HCT116 (cell line): ENCODE measurements around the gene CD69. TPM values are rescaled to one million over a fixed set of nuclear protein-coding genes. Genes with fewer than 3 reads are reported as not detected.

Experiments
- ATAC-seq: fragments of 200-7000 bp; cut with Tn5 transposase; 2 replicates; pipeline ENCODE4 v1.9.1; 2020; ENCODE audit warnings: mild to moderate bottlenecking, moderate library complexity
- BruUV-seq: library from RNA; stranded (reverse); fragments of 400-500 nt; replicated peaks from 2 replicates; lab custom pipeline; 2021; lab: Mats Ljungman, UMichigan
- CTCF ChIA-PET: fragments of 300-600 bp; sonication (Branson Sonifier 250); formaldehyde crosslinking; loops from one replicate; lab custom pipeline; 2021; ENCODE audit warnings: antibody characterized with exemption; lab: Charles Lee
- POLR2A ChIA-PET: fragments of 300-600, 350-600 bp; sonication (Branson Sonifier 250); formaldehyde crosslinking; loops from one replicate; lab custom pipeline; 2021; ENCODE audit warnings: antibody characterized with exemption; lab: Charles Lee
- RAD21 ChIA-PET, 2 experiments: fragments of 300-600 bp; sonication (Branson Sonifier 250); formaldehyde crosslinking; loops; one replicate each; lab custom pipeline; 2023; ENCODE audit warnings: low total read pairs in 2 of 2; ENCODE audit not compliant: uncharacterized antibody in 2 of 2, unreplicated experiment in 2 of 2, low non-redundant PET in 1 of 2; lab: Charles Lee
- DNase-seq: peaks from one replicate; pipeline ENCODE4 v3.0.0-alpha.2; 2010; ENCODE audit warnings: low read depth, low spot score
- H2AFZ ChIP-seq: fragments of 200-600 bp; shearing (Covaris generic), sonication (generic); 2 replicates; pipeline ENCODE4 v1.6.1; 2017; ENCODE audit warnings: low read depth, mixed run types, mixed read lengths, antibody characterized with exemption, low read length; ENCODE audit not compliant: poor library complexity, severe bottlenecking
- H3K27ac ChIP-seq: 2 replicates; pipeline ENCODE4 v1.5.1; 2012; ENCODE audit warnings: low read depth, low read length
- H3K27me3 ChIP-seq: fragments of 200-600 bp; sonication (generic); 2 replicates; pipeline ENCODE4 v1.6.1; 2016; ENCODE audit warnings: mixed run types, low read length, mixed read lengths; ENCODE audit not compliant: insufficient read depth
- H3K36me3 ChIP-seq, 2 experiments: fragments of 200-500 bp in 1 of 2; fragments of 200-600 bp in 1 of 2; sonication (Bioruptor generic) in 1 of 2; sonication (generic) in 1 of 2; 2 replicates each; pipeline versions ENCODE4 v1.5.1 to v1.6.1; 2014 to 2016; ENCODE audit warnings: low read length in 2 of 2, inconsistent platforms in 1 of 2, mixed read lengths in 1 of 2, mixed run types in 1 of 2; ENCODE audit not compliant: insufficient read depth in 2 of 2, control insufficient read depth in 1 of 2
- H3K4me1 ChIP-seq, 2 experiments: fragments of 200-600 bp in 1 of 2; sonication (generic) in 1 of 2; 2 replicates each; pipeline versions ENCODE4 v1.5.1 to v1.6.1; 2012 to 2017; ENCODE audit warnings: low read length in 2 of 2, inconsistent platforms in 1 of 2, mild to moderate bottlenecking in 1 of 2, mixed read lengths in 1 of 2, mixed run types in 1 of 2, moderate library complexity in 1 of 2; ENCODE audit not compliant: insufficient read depth in 2 of 2, control insufficient read depth in 1 of 2
- H3K4me2 ChIP-seq: fragments of 200-600 bp; sonication (generic); 2 replicates; pipeline ENCODE4 v1.6.1; 2017; ENCODE audit warnings: mixed run types, low read length, mixed read lengths
- H3K4me3 ChIP-seq, 2 experiments: fragments of 200-600 bp in 1 of 2; sonication (generic) in 1 of 2; replicated peaks in 1 of 2; 2 replicates each; pipeline ENCODE4 v1.5.1; 2011 to 2016; ENCODE audit warnings: low read length in 2 of 2, control low read depth in 1 of 2, low read depth in 1 of 2, mild to moderate bottlenecking in 1 of 2, mixed read lengths in 1 of 2, mixed run types in 1 of 2
- H3K79me2 ChIP-seq: fragments of 200-600 bp; sonication (generic); 2 replicates; pipeline ENCODE4 v1.6.1; 2017; ENCODE audit warnings: mild to moderate bottlenecking, mixed run types, low read length, moderate library complexity, mixed read lengths; ENCODE audit not compliant: insufficient read depth
- H3K9ac ChIP-seq: fragments of 200-600 bp; sonication (generic); 2 replicates; pipeline ENCODE4 v1.6.1; 2016; ENCODE audit warnings: low read length, mixed read lengths
- H3K9me2 ChIP-seq: fragments of 200-600 bp; sonication (generic), shearing (Covaris generic); 2 replicates; pipeline ENCODE4 v1.6.1; 2017; ENCODE audit warnings: mixed run types, mild to moderate bottlenecking, moderate library complexity; ENCODE audit not compliant: insufficient read depth
- H3K9me3 ChIP-seq, 2 experiments: fragments of 200-500 bp in 1 of 2; fragments of 200-600 bp in 1 of 2; sonication (Bioruptor generic) in 1 of 2; sonication (generic) in 1 of 2; 2 replicates each; pipeline ENCODE4 v1.6.1; 2014 to 2017; ENCODE audit warnings: low read length in 2 of 2, mixed read lengths in 2 of 2, inconsistent platforms in 1 of 2, low read depth in 1 of 2, mild to moderate bottlenecking in 1 of 2, mixed run types in 1 of 2, moderate library complexity in 1 of 2; ENCODE audit not compliant: control insufficient read depth in 1 of 2, insufficient read depth in 1 of 2
- H4K20me1 ChIP-seq: fragments of 200-600 bp; sonication (generic), shearing (Covaris generic); 2 replicates; pipeline ENCODE4 v1.6.1; 2017; ENCODE audit warnings: mixed run types, mild to moderate bottlenecking, moderate library complexity; ENCODE audit not compliant: insufficient read depth
- ATF3 ChIP-seq: IDR thresholded peaks from 2 replicates; pipeline ENCODE4 v1.6.1; 2012
- CBX3 ChIP-seq: IDR thresholded peaks from 2 replicates; pipeline ENCODE4 v1.6.1; 2012; ENCODE audit warnings: low read depth
- CTCF ChIP-seq, 3 experiments: fragments of 200-600 bp in 1 of 3; sonication (generic) in 1 of 3; IDR thresholded peaks in 2 of 3; conservative IDR thresholded peaks in 1 of 3; 2 replicates each; pipeline ENCODE4 v1.5.1; 2012 to 2017; ENCODE audit warnings: low read depth in 2 of 3, low read length in 2 of 3, antibody characterized with exemption in 1 of 3, borderline replicate concordance in 1 of 3, control low read depth in 1 of 3, mild to moderate bottlenecking in 1 of 3, mixed read lengths in 1 of 3, mixed run types in 1 of 3, moderate library complexity in 1 of 3; ENCODE audit not compliant: insufficient read depth in 1 of 3
- EGR1 ChIP-seq: IDR thresholded peaks from 2 replicates; pipeline ENCODE4 v1.6.1; 2012; ENCODE audit warnings: low read depth
- ELF1 ChIP-seq: IDR thresholded peaks from 2 replicates; pipeline ENCODE4 v1.6.1; 2012; ENCODE audit warnings: low read depth, borderline replicate concordance
- EZH2 ChIP-seq: fragments of 200-600 bp; sonication (generic); IDR thresholded peaks from 2 replicates; pipeline ENCODE4 v1.6.1; 2017; ENCODE audit warnings: antibody characterized with exemption, mixed run types
- EZH2phosphoT487 ChIP-seq: fragments of 200-600 bp; IDR thresholded peaks from 2 replicates; pipeline ENCODE4 v1.6.1; 2018; ENCODE audit warnings: antibody characterized with exemption, borderline replicate concordance
- JUND ChIP-seq: IDR thresholded peaks from 2 replicates; pipeline ENCODE4 v1.6.1; 2012
- MAX ChIP-seq: IDR thresholded peaks from 2 replicates; pipeline ENCODE4 v1.6.1; 2012
- RAD21 ChIP-seq: IDR thresholded peaks from 2 replicates; pipeline ENCODE4 v1.6.1; 2012; ENCODE audit warnings: low read depth, mild to moderate bottlenecking
- REST ChIP-seq: IDR thresholded peaks from 2 replicates; pipeline ENCODE4 v1.6.1; 2012; ENCODE audit warnings: low read depth
- SP1 ChIP-seq: IDR thresholded peaks from 2 replicates; pipeline ENCODE4 v1.6.1; 2012; ENCODE audit warnings: low read depth
- YY1 ChIP-seq: IDR thresholded peaks from 2 replicates; pipeline ENCODE4 v1.6.1; 2011; ENCODE audit warnings: low read length, low read depth, moderate library complexity, mild to moderate bottlenecking; ENCODE audit not compliant: insufficient replicate concordance; ENCODE audit errors: extremely low read depth
- ZFX ChIP-seq: fragments of 450-650 bp; IDR thresholded peaks from 2 replicates; pipeline ENCODE4 v1.6.1; 2017
- intact Hi-C: fragments of 100-400 bp; cut with micrococcal nuclease; formaldehyde crosslinking; loops from 2 replicates; pipeline ENCODE4 v1.10.0; 2022
- total RNA-seq: library from RNA; stranded (reverse); gene quantifications from one replicate; pipeline ENCODE4 v1.2.1, GENCODE V29; 2021; ENCODE audit not compliant: unreplicated experiment

The CD69 gene
- total RNA-seq, 1 experiment from 2014 or later, result not detected

GRCh38 chr12:9797722-9798619 is 37.3 kb upstream of the CD69 start:
- Histone ChIP-seq H3K9me2 (no peaks in the 10 kb centered on the region), H3K9me3 (no peaks in the 10 kb centered on the region), H2AFZ (no peak overlapping the region), H3K4me2 (no peak overlapping the region), H3K4me1 (no peaks in the 10 kb centered on the region), H3K27me3 (peaks cover 36% of the 10 kb centered on the region), H3K4me3 (no peak overlapping the region), H3K9ac (no peak overlapping the region), H3K36me3 (no peaks in the 10 kb centered on the region), H3K79me2 (no peaks in the 10 kb centered on the region), H4K20me1 (no peaks in the 10 kb centered on the region), H3K27ac (no peak overlapping the region)
- peak; percentile 93 for ATAC-seq
- TF ChIP-seq SP1 (no peak), EGR1 (no peak), EZH2phosphoT487 (no peak), YY1 (no peak), ATF3 (no peak), ZFX (no peak), MAX (no peak), REST (no peak), ELF1 (no peak), CBX3 (peak; percentile 16; the same call in 1 of the 2 replicates), RAD21 (peak; percentile 77), EZH2 (no peak), CTCF (IDR thresholded peaks at IDR 0.05 in 2 of 3, conservative IDR thresholded peaks at IDR 0.05 in 1 of 3; ENCODE audit: borderline replicate concordance in 1 of 3, insufficient read depth in 1 of 3, low read depth in 2 of 3, low read length in 2 of 3) (peak; percentile 50 to 57 (median 53)), JUND (no peak)
- BruUV-seq, result no TSS peak
- ChIA-PET POLR2A (no interaction called here), RAD21 (interaction anchor here in 1 of 2 experiments (0.8 kb wide), 1 partner anchor 47 kb away, joined by 4 read pairs; no protein-coding TSS in a partner anchor), CTCF (interaction anchor here (1.0 to 4.8 kb wide), 6 partner anchors 13 to 467 kb away, joined by 3 to 68 read pairs (median 6); no protein-coding TSS in a partner anchor)
- peak; percentile 71 for DNase-seq
- intact Hi-C loops, result loop anchor here (1.0 to 2.0 kb wide), 2 partner anchors 49 to 467 kb away; no protein-coding TSS in a partner anchor
